Parathyroid adenoma (tissue), 2 donors: Measurements from ENCODE around the gene UBXN1.
A peak's percentile ranks its signal among the peaks of the same experiment; 100 is the strongest.

Experiments
- H2AFZ ChIP-seq: fragments of 300-600 bp; sonication (generic); one replicate; pipeline ENCODE4 v1.7.0; 2017; ENCODE audit warnings: antibody characterized with exemption, mild to moderate bottlenecking
- H3K27ac ChIP-seq: fragments of 300-600 bp; sonication (generic); one replicate; pipeline ENCODE4 v1.7.0; 2017
- H3K27me3 ChIP-seq: fragments of 300-600 bp; sonication (generic); one replicate; pipeline ENCODE4 v1.7.0; 2017; ENCODE audit warnings: low read length; ENCODE audit not compliant: control insufficient read depth, insufficient read depth
- H3K36me3 ChIP-seq: fragments of 300-600 bp; sonication (generic); one replicate; pipeline ENCODE4 v1.7.0; 2017; ENCODE audit warnings: low read length; ENCODE audit not compliant: control insufficient read depth, insufficient read depth
- H3K4me1 ChIP-seq: fragments of 300-600 bp; sonication (generic); one replicate; pipeline ENCODE4 v1.7.0; 2017; ENCODE audit warnings: control low read depth
- H3K4me2 ChIP-seq: fragments of 300-600 bp; sonication (generic); one replicate; pipeline ENCODE4 v1.7.0; 2017; ENCODE audit warnings: low read length
- H3K4me3 ChIP-seq: fragments of 300-600 bp; sonication (generic); one replicate; pipeline ENCODE4 v1.7.0; 2017; ENCODE audit warnings: low read depth, low read length
- H3K79me2 ChIP-seq: fragments of 300-600 bp; sonication (generic); one replicate; pipeline ENCODE4 v1.7.0; 2017; ENCODE audit warnings: control low read depth
- H3K9ac ChIP-seq: fragments of 300-600 bp; sonication (generic); one replicate; pipeline ENCODE4 v1.7.0; 2017; ENCODE audit warnings: mild to moderate bottlenecking
- H3K9me3 ChIP-seq: fragments of 300-600 bp; sonication (generic); one replicate; pipeline ENCODE4 v1.7.0; 2017; ENCODE audit warnings: low read length; ENCODE audit not compliant: control insufficient read depth
- TF ChIP-seq, protein P1 (sequence below): fragments of 300-600 bp; sonication (generic); IDR thresholded peaks from one replicate; pipeline ENCODE4 v1.7.0; 2017; ENCODE audit warnings: antibody characterized with exemption, mild to moderate bottlenecking
- donor health status: primary hyperparathyroidism.

Gene UBXN1

DNA sequence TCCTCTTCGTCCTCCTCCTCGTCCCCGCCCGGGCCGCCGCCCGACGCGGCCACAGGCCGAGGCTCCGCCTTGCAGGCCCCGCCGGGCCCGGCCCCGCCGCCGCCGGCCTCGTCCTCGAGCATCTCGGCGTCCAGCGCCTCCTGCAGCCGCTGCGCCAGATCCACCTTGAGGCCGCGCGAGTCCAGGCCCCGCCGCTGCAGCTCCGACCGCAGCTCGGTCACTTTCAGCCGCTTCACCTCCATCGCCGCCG is 48.0 kb upstream of the UBXN1 start:
- no peaks in the 10 kb centered on the region for H3K9me3 ChIP-seq
- H3K9ac ChIP-seq: no peak overlapping the region
- H3K27me3 ChIP-seq: no peaks in the 10 kb centered on the region
- peak overlapping the region; percentile 87 for H3K4me2 ChIP-seq
- H3K36me3 ChIP-seq: no peaks in the 10 kb centered on the region
- peak overlapping the region; percentile 88 for H2AFZ ChIP-seq
- peaks cover 9% of the 10 kb centered on the region for H3K4me1 ChIP-seq
- TF ChIP-seq, protein P1, sequence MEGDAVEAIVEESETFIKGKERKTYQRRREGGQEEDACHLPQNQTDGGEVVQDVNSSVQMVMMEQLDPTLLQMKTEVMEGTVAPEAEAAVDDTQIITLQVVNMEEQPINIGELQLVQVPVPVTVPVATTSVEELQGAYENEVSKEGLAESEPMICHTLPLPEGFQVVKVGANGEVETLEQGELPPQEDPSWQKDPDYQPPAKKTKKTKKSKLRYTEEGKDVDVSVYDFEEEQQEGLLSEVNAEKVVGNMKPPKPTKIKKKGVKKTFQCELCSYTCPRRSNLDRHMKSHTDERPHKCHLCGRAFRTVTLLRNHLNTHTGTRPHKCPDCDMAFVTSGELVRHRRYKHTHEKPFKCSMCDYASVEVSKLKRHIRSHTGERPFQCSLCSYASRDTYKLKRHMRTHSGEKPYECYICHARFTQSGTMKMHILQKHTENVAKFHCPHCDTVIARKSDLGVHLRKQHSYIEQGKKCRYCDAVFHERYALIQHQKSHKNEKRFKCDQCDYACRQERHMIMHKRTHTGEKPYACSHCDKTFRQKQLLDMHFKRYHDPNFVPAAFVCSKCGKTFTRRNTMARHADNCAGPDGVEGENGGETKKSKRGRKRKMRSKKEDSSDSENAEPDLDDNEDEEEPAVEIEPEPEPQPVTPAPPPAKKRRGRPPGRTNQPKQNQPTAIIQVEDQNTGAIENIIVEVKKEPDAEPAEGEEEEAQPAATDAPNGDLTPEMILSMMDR: no peak
- peak overlapping the region; percentile 88 for H3K4me3 ChIP-seq
- peak overlapping the region; percentile 94 for H3K27ac ChIP-seq
- peaks cover 43% of the 10 kb centered on the region for H3K79me2 ChIP-seq

DNA sequence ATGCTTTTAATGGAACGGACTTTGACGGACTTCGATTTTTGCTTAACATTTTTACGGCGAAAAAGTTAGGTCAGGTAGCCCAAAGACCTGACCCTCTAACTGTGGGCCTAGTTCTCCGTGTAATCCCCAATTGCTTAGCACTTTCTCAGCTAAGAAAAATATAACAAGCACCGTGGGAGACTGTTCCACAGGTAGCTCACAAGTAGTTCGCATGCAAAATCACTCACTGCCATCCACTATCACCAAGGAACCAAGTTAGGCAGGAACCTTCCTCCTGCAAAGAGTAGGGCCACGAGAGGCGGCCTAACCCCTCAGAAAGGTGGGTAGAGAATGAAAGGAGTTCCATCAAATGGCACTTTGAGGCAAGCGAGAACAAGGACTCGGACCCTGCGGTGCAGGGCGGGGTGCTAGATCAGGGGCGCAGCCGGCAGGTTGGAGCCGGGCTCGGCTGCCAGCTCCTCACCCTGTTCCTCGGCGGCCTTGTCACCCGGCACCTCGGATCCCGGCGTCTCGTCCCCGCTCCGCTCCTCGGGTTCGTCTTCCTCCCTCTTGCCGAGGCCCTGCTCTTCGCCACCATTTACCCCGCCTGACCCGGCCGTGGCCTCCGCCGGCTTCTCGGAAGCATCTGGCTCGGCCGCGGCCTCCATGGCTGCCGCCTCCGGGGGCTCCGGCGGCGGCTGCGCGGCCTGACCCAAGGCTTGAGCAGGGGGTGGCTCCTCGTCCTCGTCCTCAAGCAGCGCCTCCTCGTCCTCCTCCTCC is 47.5 kb upstream of the UBXN1 start:
- no peaks in the 10 kb centered on the region for H3K9me3 ChIP-seq
- no peaks in the 10 kb centered on the region for H3K36me3 ChIP-seq
- no peak overlapping the region for H2AFZ ChIP-seq
- H3K9ac ChIP-seq: peak overlapping the region; percentile 28
- peak overlapping the region; percentile 88 for H3K4me3 ChIP-seq
- H3K27ac ChIP-seq: peak overlapping the region; percentile 69
- peaks cover 9% of the 10 kb centered on the region for H3K4me1 ChIP-seq
- peak overlapping the region; percentile 87 for H3K4me2 ChIP-seq
- TF ChIP-seq, protein P1: no peak
- H3K79me2 ChIP-seq: peaks cover 47% of the 10 kb centered on the region
- no peaks in the 10 kb centered on the region for H3K27me3 ChIP-seq

DNA sequence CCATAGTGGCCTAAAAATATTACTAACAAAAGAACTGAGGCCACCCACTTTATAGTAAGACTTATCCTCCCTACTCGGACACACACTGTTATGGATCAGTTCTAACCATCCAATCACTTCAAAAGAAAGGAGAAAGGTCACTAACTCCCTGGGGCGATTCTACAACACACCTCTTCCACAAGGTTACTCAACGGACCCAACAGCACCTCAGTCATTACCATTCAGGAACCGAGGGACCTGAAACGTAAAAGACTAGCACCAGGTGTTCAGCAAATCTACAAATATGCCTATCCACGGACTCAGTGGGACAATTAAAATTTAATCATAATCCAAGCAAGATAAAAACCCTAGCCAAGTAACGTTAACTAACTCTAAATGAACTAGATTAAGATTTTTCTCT is 46.8 kb upstream of the UBXN1 start:
- TF ChIP-seq, protein P1: no peak
- peak overlapping the region; percentile 88 for H3K4me3 ChIP-seq
- H3K36me3 ChIP-seq: no peaks in the 10 kb centered on the region
- no peaks in the 10 kb centered on the region for H3K9me3 ChIP-seq
- H3K27ac ChIP-seq: peak overlapping the region; percentile 69
- H2AFZ ChIP-seq: no peak overlapping the region
- no peaks in the 10 kb centered on the region for H3K27me3 ChIP-seq
- H3K79me2 ChIP-seq: peaks cover 44% of the 10 kb centered on the region
- H3K4me1 ChIP-seq: peaks cover 9% of the 10 kb centered on the region
- no peak overlapping the region for H3K9ac ChIP-seq
- H3K4me2 ChIP-seq: peak overlapping the region; percentile 87

DNA sequence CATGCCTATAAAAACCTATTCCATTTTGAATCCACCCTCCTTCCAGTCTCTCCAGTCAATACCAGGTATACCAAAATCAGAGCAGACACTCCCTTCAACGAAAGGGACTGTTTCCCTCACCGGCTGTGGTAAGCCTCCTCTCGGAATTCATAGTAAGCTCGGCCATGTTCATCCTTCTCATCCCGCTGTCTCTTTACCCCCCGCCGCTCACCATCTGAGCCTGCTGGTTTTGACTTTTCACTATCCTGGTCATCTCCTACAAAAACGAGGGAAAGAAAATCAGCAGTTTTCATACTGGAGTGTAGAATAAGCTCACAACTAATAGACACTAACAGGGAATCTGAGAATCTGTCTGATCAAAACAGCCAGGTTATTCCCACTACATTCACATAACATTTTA is 45.3 kb upstream of the UBXN1 start:
- Histone ChIP-seq H3K27ac (peak overlapping the region; percentile 9), H3K79me2 (peaks cover 48% of the 10 kb centered on the region), H3K36me3 (no peaks in the 10 kb centered on the region)

More for the DNA sequence above, 45.3 kb upstream of the UBXN1 start:
- H3K4me2 ChIP-seq: peak overlapping the region; percentile 87
- H3K4me1 ChIP-seq: peaks cover 6% of the 10 kb centered on the region
- H3K9me3 ChIP-seq: no peaks in the 10 kb centered on the region
- H3K4me3 ChIP-seq: no peak overlapping the region
- no peaks in the 10 kb centered on the region for H3K27me3 ChIP-seq
- TF ChIP-seq, protein P1: no peak
- H3K9ac ChIP-seq: no peak overlapping the region
- H2AFZ ChIP-seq: no peak overlapping the region
